ENCODE measurements around the gene ANKH.

ANKH gene

DNA sequence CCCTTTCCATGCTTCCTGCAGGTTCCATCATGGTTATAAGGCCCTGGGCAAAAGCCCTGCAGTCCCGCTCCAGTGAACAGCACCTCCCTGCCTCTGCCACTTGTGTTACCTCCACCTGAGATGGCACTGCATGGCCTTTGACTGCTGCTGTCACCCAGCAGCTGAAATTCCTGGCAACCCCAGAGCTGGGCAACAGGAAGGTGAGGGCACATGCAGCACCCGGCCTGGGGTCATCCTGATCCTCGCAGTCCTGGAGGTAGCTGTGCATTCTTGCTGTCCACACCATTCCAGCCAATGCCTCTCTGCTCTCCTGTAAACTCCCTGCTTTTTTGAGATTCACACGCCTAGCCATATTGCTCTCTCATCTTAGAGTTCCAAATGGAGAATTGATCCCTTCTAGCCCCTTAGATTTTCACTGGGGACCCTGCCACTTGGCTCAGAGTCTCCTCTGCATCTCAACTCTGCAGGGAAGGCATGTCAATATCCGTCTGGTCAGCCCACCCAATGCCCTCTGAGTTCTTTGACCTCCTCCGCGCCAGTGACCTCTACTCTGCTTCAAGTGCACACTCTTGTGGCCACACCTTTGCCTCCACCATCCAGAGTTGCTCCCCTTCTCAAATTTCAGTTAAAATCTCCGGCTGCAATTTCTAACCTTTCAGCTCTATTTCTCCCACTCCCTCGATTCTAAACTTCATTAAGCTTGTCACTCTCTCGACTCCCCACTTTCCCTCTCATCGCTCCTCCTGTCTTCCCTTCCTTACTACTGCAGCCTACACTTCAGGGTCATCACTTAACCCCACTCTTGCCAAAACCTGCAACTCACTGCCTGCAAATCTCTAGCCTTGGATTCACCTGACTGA lies 93.4 kb downstream of the ANKH start:
- H3K4me3 ChIP-seq (ENCODE audit: low read length), result no peak overlapping the region
- no peak overlapping the region for H3K27ac ChIP-seq (ENCODE audit: low read length)
- no peaks in the 10 kb centered on the region for H3K27me3 ChIP-seq (ENCODE audit: control insufficient read depth, insufficient read depth, low read length)
- no peak for DNase-seq (ENCODE audit: low read depth, low spot score)
- no peaks in the 10 kb centered on the region for H3K36me3 ChIP-seq (ENCODE audit: control insufficient read depth, insufficient read depth, low read length)
- peaks cover 1% of the 10 kb centered on the region for H3K4me1 ChIP-seq (ENCODE audit: control insufficient read depth, insufficient read depth, low read length)
- H3K9me3 ChIP-seq (ENCODE audit: control insufficient read depth, insufficient read depth, low read length), result no peaks in the 10 kb centered on the region
- 100% methylated on average over 3 of the region's 11 CpGs for WGBS (ENCODE audit: insufficient coverage, insufficient read length)

DNA sequence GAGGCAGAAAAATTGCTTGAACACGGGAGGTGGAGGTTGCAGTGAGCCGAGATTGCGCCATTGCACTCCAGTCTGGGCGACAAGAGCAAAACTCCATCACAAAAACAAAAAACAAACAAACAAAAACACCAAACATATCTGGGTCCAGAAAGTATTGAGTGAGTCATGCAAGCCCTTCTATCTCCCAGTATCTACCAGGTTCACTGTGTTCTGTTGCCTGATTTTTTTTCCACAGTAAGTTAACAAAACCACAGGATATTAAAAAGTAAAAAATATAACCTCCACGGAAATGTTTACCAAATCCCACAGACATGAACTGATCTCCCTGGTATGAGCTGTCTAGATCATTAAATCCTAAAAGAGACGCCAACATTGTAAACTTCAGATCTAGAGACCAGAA lies 94.4 kb downstream of the ANKH start:
- Histone ChIP-seq H3K27ac (ENCODE audit: low read length) (no peak overlapping the region), H3K36me3 (ENCODE audit: control insufficient read depth, insufficient read depth, low read length) (no peaks in the 10 kb centered on the region), H3K27me3 (ENCODE audit: control insufficient read depth, insufficient read depth, low read length) (no peaks in the 10 kb centered on the region), H3K4me3 (ENCODE audit: low read length) (no peak overlapping the region), H3K4me1 (ENCODE audit: control insufficient read depth, insufficient read depth, low read length) (peaks cover 3% of the 10 kb centered on the region), H3K9me3 (ENCODE audit: control insufficient read depth, insufficient read depth, low read length) (no peaks in the 10 kb centered on the region)
- DNase-seq (ENCODE audit: low read depth, low spot score), result no peak
- no CpG with 5 or more reads among the region's 6 CpGs for WGBS (ENCODE audit: insufficient coverage, insufficient read length)

DNA sequence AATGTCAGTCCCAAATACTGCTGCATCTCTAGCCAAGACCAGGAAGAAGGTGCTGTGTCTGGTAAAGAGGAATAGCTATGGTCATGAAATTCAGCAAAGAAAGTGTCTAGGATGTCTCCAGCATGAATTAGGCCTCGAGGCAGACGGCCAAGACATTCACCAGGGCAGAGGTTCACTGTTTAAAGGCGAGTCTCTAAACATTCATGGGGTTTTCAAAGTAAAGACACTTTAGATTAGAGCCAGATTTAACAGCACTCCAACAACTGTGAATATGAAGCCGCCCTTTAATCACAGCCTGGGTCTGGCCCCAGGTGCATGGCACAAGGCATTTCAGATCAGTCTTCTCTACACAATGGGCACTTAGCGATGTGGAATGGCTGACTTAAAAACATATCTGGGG lies 95.0 kb downstream of the ANKH start:
- no peak for DNase-seq (ENCODE audit: low read depth, low spot score)
- Histone ChIP-seq H3K4me1 (ENCODE audit: control insufficient read depth, insufficient read depth, low read length) (peaks cover 3% of the 10 kb centered on the region), H3K9me3 (ENCODE audit: control insufficient read depth, insufficient read depth, low read length) (no peaks in the 10 kb centered on the region), H3K4me3 (ENCODE audit: low read length) (no peak overlapping the region), H3K36me3 (ENCODE audit: control insufficient read depth, insufficient read depth, low read length) (no peaks in the 10 kb centered on the region), H3K27ac (ENCODE audit: low read length) (no peak overlapping the region), H3K27me3 (ENCODE audit: control insufficient read depth, insufficient read depth, low read length) (no peaks in the 10 kb centered on the region)
- no CpG with 5 or more reads among the region's 5 CpGs for WGBS (ENCODE audit: insufficient coverage, insufficient read length)

DNA sequence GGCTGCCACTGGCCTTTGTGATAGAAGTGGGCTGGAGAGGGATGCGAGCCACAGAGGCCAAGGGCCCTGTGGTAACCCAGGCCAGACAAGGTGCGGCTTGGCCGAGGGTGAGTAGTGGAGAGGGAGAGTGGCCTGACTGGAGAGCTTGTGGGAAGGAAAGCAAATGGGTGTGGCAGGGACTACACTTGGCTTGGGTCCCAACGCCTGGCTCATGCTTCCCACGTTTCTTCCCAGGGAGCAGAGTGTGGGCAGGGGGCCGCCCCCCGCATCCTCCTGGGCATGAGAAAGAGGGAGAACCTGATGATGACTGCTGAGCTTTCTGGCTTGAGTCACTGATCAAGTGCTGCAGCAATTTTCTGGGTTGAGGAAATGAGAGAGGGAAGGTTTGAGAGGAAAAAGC lies 95.7 kb downstream of the ANKH start:
- H3K4me3 ChIP-seq (ENCODE audit: low read length), result no peak overlapping the region
- H3K4me1 ChIP-seq (ENCODE audit: control insufficient read depth, insufficient read depth, low read length), result peaks cover 3% of the 10 kb centered on the region
- H3K27ac ChIP-seq (ENCODE audit: low read length), result no peak overlapping the region
- no peaks in the 10 kb centered on the region for H3K36me3 ChIP-seq (ENCODE audit: control insufficient read depth, insufficient read depth, low read length)
- no peaks in the 10 kb centered on the region for H3K27me3 ChIP-seq (ENCODE audit: control insufficient read depth, insufficient read depth, low read length)
- WGBS (ENCODE audit: insufficient coverage, insufficient read length), result no CpG with 5 or more reads among the region's 7 CpGs
- no peaks in the 10 kb centered on the region for H3K9me3 ChIP-seq (ENCODE audit: control insufficient read depth, insufficient read depth, low read length)
- DNase-seq (ENCODE audit: low read depth, low spot score), result no peak

DNA sequence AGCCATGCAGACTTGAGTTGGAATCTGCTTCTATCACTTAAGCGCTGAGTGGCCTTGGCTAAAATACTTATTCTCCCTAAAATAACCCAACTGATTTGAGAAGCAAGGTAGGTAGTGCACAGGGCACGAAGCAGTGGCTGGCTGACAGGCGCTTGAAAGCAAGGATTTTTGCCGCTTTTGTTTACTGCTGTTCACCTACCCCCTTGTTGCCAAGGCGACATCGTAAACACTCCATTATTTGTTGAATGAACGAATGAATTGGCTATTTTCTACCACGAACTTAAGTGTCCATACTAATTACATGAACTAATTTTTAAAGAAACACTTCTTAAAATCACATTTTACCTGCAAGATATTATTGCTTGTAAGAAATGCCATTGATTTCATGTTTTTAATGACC lies 98.0 kb downstream of the ANKH start:
- no peak for DNase-seq (ENCODE audit: low read depth, low spot score)
- no CpG with 5 or more reads among the region's 8 CpGs for WGBS (ENCODE audit: insufficient coverage, insufficient read length)
- no peak overlapping the region for H3K4me3 ChIP-seq (ENCODE audit: low read length)
- no peak overlapping the region for H3K27ac ChIP-seq (ENCODE audit: low read length)
- no peaks in the 10 kb centered on the region for H3K9me3 ChIP-seq (ENCODE audit: control insufficient read depth, insufficient read depth, low read length)
- no peaks in the 10 kb centered on the region for H3K27me3 ChIP-seq (ENCODE audit: control insufficient read depth, insufficient read depth, low read length)
- no peaks in the 10 kb centered on the region for H3K36me3 ChIP-seq (ENCODE audit: control insufficient read depth, insufficient read depth, low read length)
- peaks cover 3% of the 10 kb centered on the region for H3K4me1 ChIP-seq (ENCODE audit: control insufficient read depth, insufficient read depth, low read length)

DNA sequence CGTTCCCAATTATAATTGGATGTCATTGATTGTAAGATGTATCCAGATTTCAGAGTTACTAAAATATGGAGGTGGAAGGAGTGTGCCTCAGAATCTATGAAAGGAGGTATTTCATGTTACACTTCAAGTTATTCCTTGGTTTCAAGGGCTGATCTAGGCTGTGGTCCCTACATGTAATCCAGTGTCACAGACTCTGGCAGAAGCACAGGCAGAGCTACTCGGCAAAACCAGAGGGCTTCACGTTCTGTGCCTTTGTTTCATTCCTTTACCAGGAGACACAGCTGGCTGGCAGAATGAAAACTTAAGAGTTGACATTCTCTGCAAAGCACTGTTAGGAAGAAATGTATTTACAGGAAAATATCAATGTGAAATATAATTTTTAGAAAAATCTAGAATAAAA lies 99.6 kb downstream of the ANKH start:
- Histone ChIP-seq H3K36me3 (ENCODE audit: control insufficient read depth, insufficient read depth, low read length) (no peaks in the 10 kb centered on the region), H3K27me3 (ENCODE audit: control insufficient read depth, insufficient read depth, low read length) (no peaks in the 10 kb centered on the region), H3K9me3 (ENCODE audit: control insufficient read depth, insufficient read depth, low read length) (no peaks in the 10 kb centered on the region), H3K4me1 (ENCODE audit: control insufficient read depth, insufficient read depth, low read length) (0 out of 2 replicates have a peak, but pooled peaks cover 1% of the 10 kb centered on the region), H3K4me3 (ENCODE audit: low read length) (no peak overlapping the region), H3K27ac (ENCODE audit: low read length) (no peak overlapping the region)
- WGBS (ENCODE audit: insufficient coverage, insufficient read length), result no CpG with 5 or more reads among the region's 3 CpGs
- DNase-seq (ENCODE audit: low read depth, low spot score), result no peak

DNA sequence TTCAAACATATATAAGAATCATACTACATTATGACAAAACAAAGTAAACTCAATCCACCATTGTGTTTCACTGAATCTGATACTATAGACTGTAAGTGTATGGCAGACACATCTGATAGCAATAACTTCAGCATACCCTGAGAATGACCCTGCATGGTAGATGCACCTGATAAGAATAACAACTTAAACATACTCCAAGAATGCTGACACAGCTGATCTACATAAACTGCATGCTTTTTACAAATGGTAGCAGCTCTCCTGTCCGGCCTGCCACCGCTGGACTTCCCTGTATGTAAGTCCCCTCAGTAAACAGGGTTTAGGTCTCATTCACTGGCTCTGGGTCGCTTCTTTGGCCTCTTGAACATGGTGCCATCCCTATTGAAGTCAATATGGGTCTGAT lies 100.4 kb downstream of the ANKH start:
- H3K36me3 ChIP-seq (ENCODE audit: control insufficient read depth, insufficient read depth, low read length), result no peaks in the 10 kb centered on the region
- H3K9me3 ChIP-seq (ENCODE audit: control insufficient read depth, insufficient read depth, low read length), result no peaks in the 10 kb centered on the region
- no peak for DNase-seq (ENCODE audit: low read depth, low spot score)
- H3K27ac ChIP-seq (ENCODE audit: low read length), result no peak overlapping the region
- 0 out of 2 replicates have a peak, but pooled peaks cover 1% of the 10 kb centered on the region for H3K4me1 ChIP-seq (ENCODE audit: control insufficient read depth, insufficient read depth, low read length)
- no CpG with 5 or more reads among the region's 3 CpGs for WGBS (ENCODE audit: insufficient coverage, insufficient read length)
- no peaks in the 10 kb centered on the region for H3K27me3 ChIP-seq (ENCODE audit: control insufficient read depth, insufficient read depth, low read length)
- H3K4me3 ChIP-seq (ENCODE audit: low read length), result no peak overlapping the region

DNA sequence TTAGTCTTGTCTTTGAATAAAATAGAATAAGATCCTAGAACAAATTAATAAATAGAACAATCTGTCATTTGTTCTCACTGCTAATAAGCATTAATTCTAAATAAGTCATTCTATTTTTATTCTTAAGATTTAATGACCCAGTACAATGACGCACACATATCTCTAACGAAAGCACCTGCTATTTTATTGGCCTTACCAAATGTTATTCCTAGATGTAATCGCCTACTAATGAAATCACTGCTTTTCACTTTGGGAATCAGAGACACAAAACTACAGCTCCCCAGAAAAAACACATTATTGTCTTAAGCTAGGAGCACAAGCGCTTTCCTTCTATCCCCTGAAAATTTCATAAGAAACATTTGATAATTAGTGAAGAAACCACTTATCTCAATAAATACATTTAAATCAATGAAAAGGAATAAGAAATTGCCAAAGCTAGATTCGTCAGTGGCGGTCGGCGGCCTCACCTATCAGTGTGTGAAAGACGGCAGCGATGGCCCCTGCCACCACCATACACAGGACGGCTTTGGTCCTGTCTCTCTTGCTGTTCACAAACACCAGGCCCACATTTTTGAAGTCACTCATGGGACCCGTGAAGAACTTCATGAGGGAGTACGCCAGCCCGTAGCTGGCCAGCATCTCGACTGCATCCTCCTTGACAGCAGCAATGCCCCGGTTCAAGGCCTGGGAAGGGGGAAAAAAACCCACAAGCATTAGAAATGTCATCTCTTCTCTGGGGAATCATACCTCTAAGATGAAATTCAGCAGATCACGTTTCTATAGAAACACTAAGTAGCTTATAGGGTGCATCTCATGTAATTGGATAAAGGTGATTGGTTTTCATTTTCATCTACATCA lies 102.8 kb downstream of the ANKH start:
- Histone ChIP-seq H3K36me3 (ENCODE audit: control insufficient read depth, insufficient read depth, low read length) (no peaks in the 10 kb centered on the region), H3K27ac (ENCODE audit: low read length) (no peak overlapping the region), H3K4me3 (ENCODE audit: low read length) (no peak overlapping the region), H3K4me1 (ENCODE audit: control insufficient read depth, insufficient read depth, low read length) (0 out of 2 replicates have a peak, but pooled peaks cover 1% of the 10 kb centered on the region), H3K9me3 (ENCODE audit: control insufficient read depth, insufficient read depth, low read length) (no peaks in the 10 kb centered on the region), H3K27me3 (ENCODE audit: control insufficient read depth, insufficient read depth, low read length) (no peaks in the 10 kb centered on the region)
- DNase-seq (ENCODE audit: low read depth, low spot score), result no peak
- no CpG with 5 or more reads among the region's 17 CpGs for WGBS (ENCODE audit: insufficient coverage, insufficient read length)

DNA sequence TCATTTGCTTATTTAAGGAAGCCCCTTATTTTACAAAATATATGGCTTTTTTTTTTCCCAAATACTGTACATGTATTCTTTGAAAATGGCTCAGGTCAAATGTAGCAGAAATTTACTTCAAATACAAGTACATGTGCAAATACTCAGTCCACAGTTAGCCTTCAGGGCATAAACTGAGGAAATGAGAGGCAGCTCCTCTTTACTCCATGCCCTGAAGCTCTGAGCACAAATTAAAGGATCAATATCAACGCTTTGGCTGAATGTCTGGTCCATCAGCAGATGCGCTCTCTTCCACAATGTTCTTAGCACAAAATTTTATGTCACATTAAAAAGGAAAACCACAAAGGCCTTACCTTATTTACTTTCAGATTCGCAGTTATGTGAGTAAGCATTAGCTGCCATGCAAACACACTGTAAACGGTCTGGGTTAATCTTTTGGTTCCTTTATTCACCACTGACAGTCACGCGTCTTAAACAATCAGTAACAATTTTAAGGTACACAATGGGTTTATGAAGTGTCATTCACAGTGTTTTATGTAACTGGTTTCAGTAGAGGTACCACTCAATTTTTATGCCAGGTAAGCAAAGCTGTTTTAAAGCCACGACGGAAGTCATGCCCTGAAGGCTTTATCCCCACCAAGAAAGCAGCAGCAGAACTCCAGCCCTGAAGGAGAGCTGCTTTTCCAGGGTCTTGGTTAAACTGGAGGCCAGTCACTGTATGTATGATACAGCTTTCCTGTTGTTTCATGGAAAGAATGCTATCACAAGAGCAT lies 103.7 kb downstream of the ANKH start:
- H3K4me3 ChIP-seq (ENCODE audit: low read length), result no peak overlapping the region
- no peaks in the 10 kb centered on the region for H3K27me3 ChIP-seq (ENCODE audit: control insufficient read depth, insufficient read depth, low read length)
- no CpG with 5 or more reads among the region's 8 CpGs for WGBS (ENCODE audit: insufficient coverage, insufficient read length)
- H3K36me3 ChIP-seq (ENCODE audit: control insufficient read depth, insufficient read depth, low read length), result no peaks in the 10 kb centered on the region
- no peak overlapping the region for H3K27ac ChIP-seq (ENCODE audit: low read length)
- DNase-seq (ENCODE audit: low read depth, low spot score), result no peak
- no peaks in the 10 kb centered on the region for H3K9me3 ChIP-seq (ENCODE audit: control insufficient read depth, insufficient read depth, low read length)
- H3K4me1 ChIP-seq (ENCODE audit: control insufficient read depth, insufficient read depth, low read length), result 0 out of 2 replicates have a peak, but pooled peaks cover 1% of the 10 kb centered on the region

DNA sequence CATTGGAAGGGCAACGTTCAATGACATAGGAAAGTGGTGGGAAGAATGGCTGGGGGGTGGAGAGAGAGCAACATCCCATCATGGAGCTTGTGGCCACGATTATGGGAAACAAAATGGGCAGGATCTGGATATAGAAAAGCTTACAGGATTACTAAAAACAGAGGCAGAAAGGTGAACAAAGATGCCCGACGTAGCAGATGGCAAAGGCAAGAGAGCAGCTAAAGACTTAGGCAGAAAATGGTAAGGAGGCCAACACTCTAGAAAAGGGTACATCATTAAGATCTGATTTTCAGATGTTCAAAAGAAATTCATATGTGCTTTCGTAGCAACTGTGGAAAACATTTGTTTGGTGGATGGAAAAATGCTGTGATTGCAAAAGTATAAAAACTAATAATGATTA lies 104.5 kb downstream of the ANKH start:
- H3K27me3 ChIP-seq (ENCODE audit: control insufficient read depth, insufficient read depth, low read length), result no peaks in the 10 kb centered on the region
- H3K4me1 ChIP-seq (ENCODE audit: control insufficient read depth, insufficient read depth, low read length), result no peaks in the 10 kb centered on the region
- DNase-seq (ENCODE audit: low read depth, low spot score), result no peak
- H3K9me3 ChIP-seq (ENCODE audit: control insufficient read depth, insufficient read depth, low read length), result no peaks in the 10 kb centered on the region
- H3K27ac ChIP-seq (ENCODE audit: low read length), result no peak overlapping the region
- no peak overlapping the region for H3K4me3 ChIP-seq (ENCODE audit: low read length)
- no CpG with 5 or more reads among the region's 5 CpGs for WGBS (ENCODE audit: insufficient coverage, insufficient read length)
- no peaks in the 10 kb centered on the region for H3K36me3 ChIP-seq (ENCODE audit: control insufficient read depth, insufficient read depth, low read length)

All from iPS DF 6.9 (cell line).